ENCODE data around the gene MAGEA9B. TPM values are rescaled to one million over a fixed set of nuclear protein-coding genes. Genes with fewer than 3 reads are reported as not detected.
"Not testable (repeated sequence)": the region's sequence is repeated elsewhere in the genome, so short reads cannot be mapped to it uniquely, and the experiment has no call there.

The MAGEA9B gene
- polyA plus RNA-seq, 12 donors: not detected

- DNase-seq: not testable (repeated sequence)
Observed at GRCh38 chrX:149537474-149537873, 49.8 kb downstream of the MAGEA9B start.

GRCh38 chrX:149534926-149535602, 52.2 kb downstream of the MAGEA9B start:
- DNase-seq: not testable (repeated sequence)

- not testable (repeated sequence) for DNase-seq
Observed at GRCh38 chrX:149533999-149534398, 53.3 kb downstream of the MAGEA9B start.

- not testable (repeated sequence) for DNase-seq
Observed at GRCh38 chrX:149532868-149533267, 54.4 kb downstream of the MAGEA9B start.

Other genes with a start within 250 kb of the MAGEA9B start
- gene IDS, start 82.2 kb downstream of the MAGEA9B start, polyA plus RNA-seq (ENCODE audit: insufficient read length in 12 of 12): 10 to 100 TPM; 23.0 to 54.2 (median 27.9) TPM
- 10 to 100 TPM in 10 of 12 donors, 1 to 10 TPM in 1, not detected in 1; 7.1 to 24.3 (median 21.9) TPM for gene EOLA1, start 46.4 kb downstream of the MAGEA9B start, polyA plus RNA-seq (ENCODE audit: insufficient read length in 12 of 12)
- 1 to 10 TPM in 2 of 12 donors, under 1 TPM in 6, not detected in 4; 0.30 to 1.5 (median 0.44) TPM for gene HSFX3, start 37.5 kb downstream of the MAGEA9B start, polyA plus RNA-seq (ENCODE audit: insufficient read length in 12 of 12)
- gene HSFX2, start 7.9 kb upstream of the MAGEA9B start, polyA plus RNA-seq (ENCODE audit: insufficient read length in 12 of 12): 1 to 10 TPM in 2 of 12 donors, under 1 TPM in 6, not detected in 4; 0.30 to 1.1 (median 0.84) TPM
- gene TMEM185A, start 44.3 kb upstream of the MAGEA9B start, polyA plus RNA-seq (ENCODE audit: insufficient read length in 12 of 12): 10 to 100 TPM in 11 of 12 donors, not detected in 1; 15.2 to 38.1 (median 34.3) TPM
- gene MAGEA11, start 124.6 kb upstream of the MAGEA9B start, polyA plus RNA-seq (ENCODE audit: insufficient read length in 12 of 12): not detected
- 1 to 10 TPM in 9 of 12 donors, under 1 TPM in 1, not detected in 2; 0.97 to 2.5 (median 1.8) TPM for gene HSFX1, start 186.6 kb upstream of the MAGEA9B start, polyA plus RNA-seq (ENCODE audit: insufficient read length in 12 of 12)
- not detected for gene MAGEA9, start 194.5 kb upstream of the MAGEA9B start, polyA plus RNA-seq (ENCODE audit: insufficient read length in 12 of 12)